Measurements from ENCODE around the gene JMJD8. TPM values are rescaled to one million over a fixed set of nuclear protein-coding genes. Genes with fewer than 3 reads are reported as not detected.
A peak's percentile ranks its signal among the peaks of the same experiment; 100 is the strongest.

JMJD8 gene
- total RNA-seq, 1 experiment from 2014 or later: 147 TPM

- DNase-seq (ENCODE audit: low read depth): no peak
- in situ Hi-C loops (cut with HindIII; ENCODE audit: low pct_unique_long_range_greater_than_20kb, low sequenced_read_pairs): no loop called here
These were observed 1.4 kb downstream of the JMJD8 start for GRCh38 chr16:682493-683395.

- peak; percentile 50 for DNase-seq (ENCODE audit: low read depth)
- in situ Hi-C loops (cut with HindIII; ENCODE audit: low pct_unique_long_range_greater_than_20kb, low sequenced_read_pairs): no loop called here
These were observed 2.2 kb downstream of the JMJD8 start for GRCh38 chr16:681746-682427.

- peak; percentile 48 for DNase-seq (ENCODE audit: low read depth)
- in situ Hi-C loops (cut with HindIII; ENCODE audit: low pct_unique_long_range_greater_than_20kb, low sequenced_read_pairs): no loop called here
These were observed 3.0 kb downstream of the JMJD8 start for GRCh38 chr16:680967-681745.

DNA sequence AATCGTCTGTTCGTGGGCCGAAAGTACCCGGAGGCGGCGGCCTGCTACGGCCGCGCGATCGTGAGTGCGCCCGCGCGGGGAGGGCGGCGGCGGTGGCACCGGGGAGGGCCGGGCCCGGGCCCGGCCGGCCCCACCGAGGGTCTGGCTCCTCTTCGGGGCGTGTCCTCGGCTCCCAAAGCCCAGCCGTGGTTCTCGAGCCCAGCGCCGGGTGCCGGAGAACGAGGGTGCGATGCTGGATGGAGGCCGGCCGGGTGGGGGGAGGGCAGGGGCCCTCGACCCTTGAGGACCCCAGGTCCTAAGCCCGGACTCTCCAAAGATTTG, 3.5 kb downstream of the JMJD8 start:
- no peak for DNase-seq (ENCODE audit: low read depth)
- in situ Hi-C loops (cut with HindIII; ENCODE audit: low pct_unique_long_range_greater_than_20kb, low sequenced_read_pairs): no loop called here

DNA sequence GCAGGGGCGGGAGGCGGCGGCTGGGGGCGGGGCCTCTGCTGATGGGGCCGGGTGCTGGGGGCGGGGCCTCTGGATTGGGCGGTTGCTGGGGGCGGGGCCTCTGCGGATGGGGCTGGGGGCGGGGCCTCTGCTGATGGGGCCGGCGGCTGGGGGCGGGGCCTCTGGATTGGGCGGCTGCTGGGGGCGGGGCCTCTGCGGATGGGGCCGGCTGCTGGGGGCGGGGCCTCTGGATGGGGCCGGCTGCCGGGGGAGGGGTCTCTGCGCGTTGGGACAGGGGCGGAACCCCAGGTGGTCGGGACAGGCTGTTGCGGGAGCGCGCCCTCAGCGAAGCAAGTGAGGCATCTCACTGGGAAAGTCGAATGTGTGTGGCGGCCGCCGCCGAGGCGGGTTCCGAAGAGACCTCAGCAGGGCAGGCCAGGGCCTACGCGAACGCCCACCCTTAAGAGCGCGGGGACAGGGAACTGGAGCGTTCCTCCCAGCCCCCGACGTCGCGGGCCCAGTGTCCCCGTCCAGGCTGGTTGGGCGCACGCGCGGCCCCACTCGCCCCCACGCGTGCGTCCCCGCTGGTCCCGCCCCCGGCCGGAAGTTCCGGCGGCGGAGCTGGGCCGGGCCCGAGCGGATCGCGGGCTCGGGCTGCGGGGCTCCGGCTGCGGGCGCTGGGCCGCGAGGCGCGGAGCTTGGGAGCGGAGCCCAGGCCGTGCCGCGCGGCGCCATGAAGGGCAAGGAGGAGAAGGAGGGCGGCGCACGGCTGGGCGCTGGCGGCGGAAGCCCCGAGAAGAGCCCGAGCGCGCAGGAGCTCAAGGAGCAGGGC, 4.1 kb downstream of the JMJD8 start, which contains the start of gene STUB1:
Gene STUB1, plus strand, starts transcription at position 597 of the 811 bp plus-strand sequence. Its CDS starts 116 bp downstream, at position 713.
- in situ Hi-C loops (cut with HindIII; ENCODE audit: low pct_unique_long_range_greater_than_20kb, low sequenced_read_pairs): no loop called here
- DNase-seq (ENCODE audit: low read depth): peak; percentile 92

GRCh38 chr16:678858-679813, 5.0 kb downstream of the JMJD8 start:
- peak; percentile 93 for DNase-seq (ENCODE audit: low read depth)
- in situ Hi-C loops (cut with HindIII; ENCODE audit: low pct_unique_long_range_greater_than_20kb, low sequenced_read_pairs): no loop called here

GRCh38 chr16:678209-678857, 5.8 kb downstream of the JMJD8 start:
- in situ Hi-C loops (cut with HindIII; ENCODE audit: low pct_unique_long_range_greater_than_20kb, low sequenced_read_pairs): no loop called here

GRCh38 chr16:677316-678190, 6.6 kb downstream of the JMJD8 start:
- DNase-seq (ENCODE audit: low read depth): no peak
- in situ Hi-C loops (cut with HindIII; ENCODE audit: low pct_unique_long_range_greater_than_20kb, low sequenced_read_pairs): no loop called here

More at GRCh38 chr16:678209-678857, 5.8 kb downstream of the JMJD8 start:
- DNase-seq (ENCODE audit: low read depth): no peak

- DNase-seq (ENCODE audit: low read depth): no peak
- in situ Hi-C loops (cut with HindIII; ENCODE audit: low pct_unique_long_range_greater_than_20kb, low sequenced_read_pairs): no loop called here
These were observed 7.2 kb downstream of the JMJD8 start for GRCh38 chr16:676913-677312.

DNA sequence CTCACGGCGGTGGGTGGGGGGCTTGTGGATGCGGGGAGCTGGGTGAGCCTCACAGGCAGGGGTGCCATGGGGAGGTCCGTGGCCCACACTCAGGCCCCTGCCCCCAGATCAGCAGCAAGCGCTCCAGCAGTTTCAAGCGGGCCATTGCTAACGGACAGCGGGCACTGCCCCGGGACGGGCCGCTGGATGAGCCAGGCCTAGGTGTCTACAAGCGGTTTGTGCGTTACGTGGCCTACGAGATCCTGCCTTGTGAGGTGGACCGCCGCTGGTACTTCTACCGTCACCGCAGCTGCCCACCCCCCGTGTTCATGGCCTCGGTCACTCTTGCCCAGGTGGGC, 7.6 kb downstream of the JMJD8 start:
- in situ Hi-C loops (cut with HindIII; ENCODE audit: low pct_unique_long_range_greater_than_20kb, low sequenced_read_pairs): no loop called here
- DNase-seq (ENCODE audit: low read depth): no peak

DNA sequence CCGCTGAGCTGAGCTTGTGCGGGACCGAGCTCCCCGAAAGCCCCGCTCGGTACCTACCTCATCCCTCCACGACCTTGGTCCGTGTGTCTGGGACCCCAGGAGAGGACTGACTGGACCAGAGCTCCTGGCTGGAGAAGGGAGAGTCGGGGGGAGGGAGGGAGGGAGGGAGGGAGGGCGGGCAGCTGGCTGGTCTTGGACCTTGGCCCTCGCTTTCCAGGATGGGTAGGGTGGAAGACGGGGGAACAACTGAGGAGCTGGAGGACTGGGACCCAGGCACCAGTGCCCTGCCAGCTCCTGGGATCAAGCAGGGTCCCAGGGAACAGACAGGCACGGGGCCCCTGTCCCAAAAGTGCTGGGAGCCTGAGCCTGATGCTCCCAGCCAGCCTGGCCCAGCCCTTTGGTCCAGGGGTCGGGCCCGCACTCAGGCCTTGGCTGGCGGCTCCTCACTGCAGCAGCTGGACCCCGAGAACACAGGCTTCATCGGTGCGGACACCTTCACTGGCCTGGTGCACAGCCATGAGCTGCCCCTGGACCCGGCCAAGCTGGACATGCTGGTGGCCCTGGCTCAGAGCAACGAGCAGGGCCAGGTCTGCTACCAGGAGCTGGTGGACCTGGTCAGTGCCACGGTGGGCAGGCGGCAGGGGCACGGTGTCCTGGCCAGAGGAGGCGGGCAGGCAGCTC, 8.1 kb downstream of the JMJD8 start:
- in situ Hi-C loops (cut with HindIII; ENCODE audit: low pct_unique_long_range_greater_than_20kb, low sequenced_read_pairs): no loop called here

GRCh38 chr16:674968-675883, 8.9 kb downstream of the JMJD8 start, which contains the start of gene RHBDL1:
TSS of gene RHBDL1 (plus strand) at chr16:675671. CDS start at chr16:675791, 120 bp downstream.
- in situ Hi-C loops (cut with HindIII; ENCODE audit: low pct_unique_long_range_greater_than_20kb, low sequenced_read_pairs): no loop called here
- no peak for DNase-seq (ENCODE audit: low read depth)

More for the DNA sequence above, 8.1 kb downstream of the JMJD8 start:
- DNase-seq (ENCODE audit: low read depth): no peak

DNA sequence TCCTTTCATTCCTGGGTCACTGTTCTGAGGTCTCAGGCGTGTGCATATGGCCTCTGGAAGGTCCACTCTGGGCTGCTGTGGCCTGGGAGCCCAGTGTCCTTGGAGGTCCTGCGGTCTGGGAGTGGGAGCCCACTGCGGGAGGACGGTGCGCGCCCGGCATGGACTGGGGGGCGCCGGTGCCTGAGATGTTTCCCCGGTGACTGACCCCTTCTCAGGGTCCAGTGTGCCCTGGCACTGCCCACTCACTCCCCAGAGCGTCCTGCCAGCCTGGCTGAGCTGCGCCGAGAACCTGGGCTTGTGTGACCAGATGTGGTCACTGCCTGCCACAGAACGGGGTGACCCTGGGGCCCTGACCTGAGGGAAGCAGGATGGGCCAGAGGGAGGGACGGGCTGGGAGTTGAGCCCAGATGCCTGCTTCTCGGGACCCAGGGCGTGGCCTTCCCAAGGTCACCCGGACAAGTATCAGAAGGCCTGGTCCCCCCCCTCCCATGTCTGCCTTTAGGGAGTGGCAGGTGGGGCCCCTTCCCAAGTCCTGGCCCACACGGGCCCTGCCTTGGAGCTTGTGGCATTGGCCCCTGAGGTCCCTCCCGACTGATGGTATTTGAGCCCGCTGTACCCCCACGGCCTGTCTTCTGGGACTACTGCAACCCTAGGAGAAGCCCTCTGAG, 9.8 kb downstream of the JMJD8 start:
- in situ Hi-C loops (cut with HindIII; ENCODE audit: low pct_unique_long_range_greater_than_20kb, low sequenced_read_pairs): no loop called here
- no peak for DNase-seq (ENCODE audit: low read depth)
